HG03521 (cell line): ENCODE measurements around the gene CLSTN1.
A peak's percentile ranks its signal among the peaks of the same experiment; 100 is the strongest.
"Not testable (repeated sequence)": the region's sequence is repeated elsewhere in the genome, so short reads cannot be mapped to it uniquely, and the experiment has no call there.

ENCODE experiments used
- ATAC-seq: cut with Tn5 transposase; IDR thresholded peaks from one replicate; pipeline ENCODE4 v1.9.1; 2021; ENCODE audit warnings: mild to moderate bottlenecking, moderate library complexity; ENCODE audit not compliant: unreplicated experiment

Gene CLSTN1

GRCh38 chr1:9717193-9718005, 106.4 kb downstream of the CLSTN1 start:
- ATAC-seq: peak; percentile 47

- ATAC-seq: no peak
These were observed 107.2 kb downstream of the CLSTN1 start for GRCh38 chr1:9716404-9717192.

- no peak for ATAC-seq
These were observed 108.1 kb downstream of the CLSTN1 start for GRCh38 chr1:9715536-9716226.

- ATAC-seq: no peak
These were observed 109.5 kb downstream of the CLSTN1 start for GRCh38 chr1:9714257-9714718.

GRCh38 chr1:9712767-9713166, 111.0 kb downstream of the CLSTN1 start:
- not testable (repeated sequence) for ATAC-seq

GRCh38 chr1:9711466-9712020, 112.2 kb downstream of the CLSTN1 start:
- ATAC-seq: no peak

- ATAC-seq: no peak
These were observed 113.7 kb downstream of the CLSTN1 start for GRCh38 chr1:9710037-9710436.

GRCh38 chr1:9706178-9706577, 117.6 kb downstream of the CLSTN1 start:
- no peak for ATAC-seq

- ATAC-seq: no peak
These were observed 118.2 kb downstream of the CLSTN1 start for GRCh38 chr1:9705337-9706093.

GRCh38 chr1:9703681-9704080, 120.1 kb downstream of the CLSTN1 start:
- ATAC-seq: no peak

- no peak for ATAC-seq
These were observed 120.6 kb downstream of the CLSTN1 start for GRCh38 chr1:9703165-9703509.

- ATAC-seq: no peak
These were observed 122.1 kb downstream of the CLSTN1 start for GRCh38 chr1:9701665-9702064.

GRCh38 chr1:9700340-9700739, 123.4 kb downstream of the CLSTN1 start:
- no peak for ATAC-seq

- ATAC-seq: no peak
These were observed 124.4 kb downstream of the CLSTN1 start for GRCh38 chr1:9699361-9699760.

GRCh38 chr1:9696793-9697192, 127.0 kb downstream of the CLSTN1 start:
- no peak for ATAC-seq

GRCh38 chr1:9691691-9692090, 132.1 kb downstream of the CLSTN1 start:
- no peak for ATAC-seq

GRCh38 chr1:9691108-9691445, 132.7 kb downstream of the CLSTN1 start:
- no peak for ATAC-seq

- no peak for ATAC-seq
These were observed 133.2 kb downstream of the CLSTN1 start for GRCh38 chr1:9690440-9691107.

GRCh38 chr1:9689971-9690381, 133.8 kb downstream of the CLSTN1 start:
- ATAC-seq: no peak
